HG03135 (cell line): ENCODE results near the gene USP44.

Experiments used
- ATAC-seq: cut with Tn5 transposase; IDR thresholded peaks from one replicate; pipeline ENCODE4 v1.9.1; 2021; ENCODE audit warnings: mild to moderate bottlenecking, moderate library complexity; ENCODE audit not compliant: unreplicated experiment

Gene USP44

GRCh38 chr12:95548539-95549391, 2.5 kb downstream of the USP44 start:
- no peak for ATAC-seq

GRCh38 chr12:95548056-95548538, 3.2 kb downstream of the USP44 start:
- no peak for ATAC-seq

DNA sequence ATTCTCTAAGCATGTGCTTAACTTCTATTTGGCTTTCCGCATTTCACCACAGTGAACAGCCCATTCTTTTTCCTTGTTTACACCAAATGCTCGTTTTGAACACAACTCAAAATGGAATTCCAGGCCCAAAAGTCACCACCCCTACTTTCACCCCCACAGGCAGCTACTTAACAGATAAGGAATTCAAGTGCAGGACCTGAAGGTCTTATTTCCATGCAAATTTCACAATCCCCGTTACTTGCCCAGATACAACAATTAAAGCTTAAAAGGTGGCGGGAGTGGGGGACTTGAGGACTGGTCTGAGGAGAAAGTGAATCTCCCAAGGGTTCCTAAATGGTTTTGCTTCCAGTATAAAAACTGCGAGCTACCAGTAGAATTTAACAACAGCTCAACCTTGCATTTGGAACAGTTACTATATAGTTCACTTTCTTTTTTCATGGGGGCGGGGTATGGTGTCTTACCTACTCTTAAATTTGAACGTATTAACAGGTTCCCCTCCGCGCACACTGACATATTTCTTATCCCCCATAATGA, 3.7 kb downstream of the USP44 start:
- ATAC-seq = no peak

DNA sequence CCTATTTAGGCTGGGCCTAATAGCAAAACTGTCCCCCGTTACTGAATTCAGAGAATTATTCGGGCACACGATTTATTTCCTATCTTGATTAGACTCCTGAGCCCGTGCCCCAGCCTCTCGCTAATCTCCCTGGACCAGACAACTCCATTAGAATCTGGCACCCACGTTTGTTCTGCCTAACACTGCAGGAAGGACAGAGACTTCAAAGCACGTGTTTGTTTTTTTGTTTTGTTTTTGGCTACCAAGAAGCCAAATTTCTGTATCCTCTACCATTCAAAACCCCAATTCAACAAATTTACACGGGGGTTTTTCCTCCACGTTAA, 4.8 kb downstream of the USP44 start:
- no peak for ATAC-seq

DNA sequence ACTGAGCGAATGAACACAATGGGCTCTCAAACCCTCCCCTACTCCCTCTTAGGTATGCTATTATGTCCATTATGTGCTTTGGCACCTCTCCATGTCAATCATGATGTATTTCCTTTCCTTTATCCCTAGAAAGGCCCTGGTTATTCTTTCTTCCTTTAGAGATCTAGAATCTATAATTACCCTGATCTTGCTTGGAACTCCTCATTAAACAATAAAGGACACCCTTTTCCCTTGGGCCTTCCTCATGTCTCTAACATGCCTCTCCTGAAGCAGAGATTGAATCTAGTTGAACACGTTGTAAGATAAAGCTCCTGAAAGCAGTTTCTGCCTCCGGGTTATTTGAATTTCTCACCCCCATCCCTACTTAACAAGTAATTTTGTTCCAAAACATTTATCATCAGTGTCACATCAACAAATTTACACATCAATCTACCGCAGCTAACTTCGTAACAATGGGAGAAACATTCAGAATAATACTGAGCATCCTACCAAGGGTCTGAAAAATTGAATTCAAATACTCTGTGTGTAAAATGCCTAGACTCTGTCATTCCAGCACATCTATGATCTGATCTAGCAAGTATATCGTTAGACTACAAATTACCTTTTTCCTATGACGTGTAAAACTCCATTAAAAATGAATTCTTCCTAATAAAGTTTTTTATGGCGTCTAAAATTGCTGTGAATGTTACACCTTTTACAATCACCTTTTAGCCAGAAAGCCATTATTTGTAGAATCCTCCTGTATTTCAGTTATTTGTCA, 5.4 kb downstream of the USP44 start:
- no peak for ATAC-seq

DNA sequence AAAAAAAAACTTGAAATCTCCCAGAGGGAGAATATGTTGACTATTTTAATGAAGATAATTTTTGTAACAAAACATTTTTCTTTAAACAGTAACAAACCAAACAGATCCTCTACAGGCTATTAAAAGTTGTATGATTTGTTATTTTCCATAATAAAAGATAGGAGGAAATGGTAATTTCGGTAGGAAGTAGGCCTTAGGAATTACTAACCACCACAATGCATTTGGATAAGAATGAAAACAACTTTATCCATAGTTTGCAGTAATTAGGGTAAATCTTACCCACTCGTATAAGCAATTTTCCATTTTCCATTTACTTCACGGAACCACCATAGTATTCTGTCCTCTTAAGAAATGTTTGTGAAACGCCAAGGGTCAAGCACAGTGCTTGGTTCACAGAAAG, 6.0 kb downstream of the USP44 start:
- ATAC-seq = no peak

DNA sequence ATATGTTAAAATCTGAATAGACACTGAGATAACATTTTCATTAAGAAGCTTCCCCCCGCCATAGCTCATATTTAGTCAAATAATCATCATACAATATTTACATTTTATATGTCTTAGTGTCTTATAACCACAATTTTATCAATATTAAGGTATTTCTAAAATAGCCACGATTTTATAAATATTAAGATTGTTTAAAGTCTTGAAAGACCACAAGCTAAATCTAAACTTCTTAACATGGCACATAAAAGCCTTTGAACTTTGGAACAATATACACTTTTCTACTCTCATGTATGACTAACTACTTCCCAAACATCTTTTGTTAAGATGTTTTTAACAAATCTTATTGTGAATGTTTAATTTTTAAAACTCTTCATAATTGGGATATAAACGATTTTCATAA, 6.5 kb downstream of the USP44 start:
- no peak for ATAC-seq

DNA sequence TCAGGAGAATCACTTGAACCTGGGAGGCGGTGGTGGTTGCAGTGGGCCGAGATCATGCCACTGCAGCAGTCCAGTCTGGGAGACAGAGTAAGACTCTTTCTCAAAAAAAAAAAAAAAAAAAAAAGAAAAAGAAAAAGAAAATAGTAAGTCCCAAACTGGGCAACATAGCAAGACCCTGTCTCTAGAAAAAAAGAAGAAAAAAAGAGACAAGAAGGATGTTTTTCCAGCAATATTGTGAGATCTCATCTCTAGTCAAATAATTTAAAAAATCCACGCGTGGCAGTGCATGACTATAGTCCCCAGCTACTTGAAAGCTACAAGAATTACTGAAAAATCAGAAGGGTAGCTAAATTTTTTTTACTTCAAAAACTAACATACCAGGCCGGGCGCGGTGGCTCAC, 8.0 kb downstream of the USP44 start:
- no peak for ATAC-seq

DNA sequence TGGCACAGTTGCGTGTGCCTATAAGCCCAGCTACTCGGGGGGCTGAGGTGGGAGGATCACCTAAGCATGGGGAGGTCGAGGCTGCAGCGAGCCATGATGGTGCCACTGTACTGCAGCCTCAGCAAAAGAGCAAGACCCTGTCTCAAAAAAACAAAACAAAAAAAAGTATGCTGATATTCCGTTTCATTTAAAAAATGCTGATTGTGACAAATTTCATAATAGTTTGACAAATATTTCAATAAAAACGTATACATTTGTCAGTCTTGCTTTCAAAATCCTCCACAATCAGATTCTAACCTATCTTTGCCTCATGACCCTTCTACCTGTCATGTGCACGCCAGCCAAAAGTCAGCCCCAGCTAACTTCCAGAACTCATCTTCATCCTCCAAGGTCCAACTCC, 9.8 kb downstream of the USP44 start:
- no peak for ATAC-seq

GRCh38 chr12:95538656-95539055, 12.6 kb downstream of the USP44 start:
- no peak for ATAC-seq

- ATAC-seq = no peak
These were observed 13.3 kb downstream of the USP44 start for GRCh38 chr12:95538006-95538405.

DNA sequence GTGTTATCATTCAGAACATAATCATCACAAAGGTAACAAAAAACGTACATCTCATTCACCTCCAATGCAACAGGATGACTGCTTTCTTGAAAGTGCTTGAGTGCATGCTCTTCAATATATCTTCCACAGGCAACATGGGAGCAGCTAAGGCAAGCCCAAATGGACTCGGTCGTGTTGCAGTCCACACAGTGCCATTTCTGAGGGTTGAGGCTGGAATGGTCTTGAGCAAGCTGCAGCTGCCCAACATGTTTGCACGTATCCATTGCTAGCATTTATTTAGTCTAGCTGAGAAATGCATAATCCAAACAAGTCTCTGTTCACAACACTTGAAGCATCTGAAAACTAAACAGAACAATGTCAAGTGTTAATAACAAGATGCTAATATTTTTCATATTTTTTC, 17.3 kb downstream of the USP44 start:
- ATAC-seq = no peak

GRCh38 chr12:95532851-95533250, 18.4 kb downstream of the USP44 start:
- ATAC-seq = no peak

GRCh38 chr12:95529693-95530225, 21.5 kb downstream of the USP44 start:
- ATAC-seq = no peak

DNA sequence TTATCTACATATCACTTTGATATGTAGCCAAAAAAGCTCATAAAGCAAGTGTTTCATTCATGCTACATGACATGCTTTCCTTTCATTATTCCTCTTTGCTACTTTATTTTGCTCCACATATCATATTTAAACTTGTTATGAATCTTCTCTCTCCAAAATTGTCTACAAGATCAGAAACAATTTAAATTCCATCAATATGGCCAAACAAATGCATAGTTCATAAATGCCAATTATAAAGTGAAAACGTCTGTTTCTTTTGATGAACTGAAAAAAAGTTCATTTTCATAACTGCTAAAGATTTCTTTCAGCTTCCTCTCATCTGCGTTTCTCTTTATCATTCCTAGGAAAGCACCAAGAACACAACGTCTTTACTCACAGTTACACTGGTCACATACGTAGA, 22.8 kb downstream of the USP44 start:
- ATAC-seq = no peak

- ATAC-seq = no peak
These were observed 28.6 kb downstream of the USP44 start for GRCh38 chr12:95522692-95523091.

DNA sequence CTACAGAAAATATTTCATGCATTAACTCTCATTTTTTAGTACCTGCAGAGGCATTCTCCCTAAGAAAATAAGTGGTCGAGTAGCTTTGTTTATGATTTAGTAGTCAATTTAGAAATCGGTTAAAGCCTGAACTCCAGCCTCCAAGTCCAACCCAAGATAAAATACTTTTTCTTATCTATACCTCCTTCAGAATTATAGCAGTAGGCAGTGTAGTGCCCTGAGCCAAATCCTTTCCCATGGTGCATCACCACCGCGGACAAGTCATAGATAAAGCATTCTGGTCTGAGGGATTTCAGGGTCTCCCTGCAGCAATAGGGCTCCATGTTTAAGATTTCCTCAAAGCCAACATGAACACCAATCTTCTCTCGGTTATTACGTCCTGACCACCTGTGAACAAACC, 30.5 kb downstream of the USP44 start:
- ATAC-seq = no peak

- ATAC-seq = no peak
These were observed 32.3 kb downstream of the USP44 start for GRCh38 chr12:95518944-95519343.

GRCh38 chr12:95517246-95517645, 34.0 kb downstream of the USP44 start:
- no peak for ATAC-seq

DNA sequence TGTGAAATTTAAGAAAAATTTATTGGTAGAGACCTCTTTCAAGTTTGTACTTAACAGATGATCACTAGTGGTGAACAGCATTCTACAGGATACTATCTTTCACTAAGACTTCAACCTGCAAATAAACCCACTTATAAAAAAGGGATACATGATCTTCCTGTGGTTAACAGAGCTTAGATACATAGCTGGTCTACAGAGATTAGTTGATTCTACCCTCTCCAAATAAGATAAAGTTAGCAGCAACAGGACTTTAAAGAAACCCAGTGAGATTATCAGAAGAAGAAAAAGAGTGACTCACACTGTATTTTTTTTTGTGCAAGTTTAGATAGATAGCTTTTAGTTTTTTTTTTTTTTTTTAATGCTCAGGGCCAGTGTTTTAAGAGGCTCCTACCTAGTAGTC, 34.5 kb downstream of the USP44 start:
- no peak for ATAC-seq

- ATAC-seq = no peak
These were observed 36.1 kb downstream of the USP44 start for GRCh38 chr12:95515197-95515596.

DNA sequence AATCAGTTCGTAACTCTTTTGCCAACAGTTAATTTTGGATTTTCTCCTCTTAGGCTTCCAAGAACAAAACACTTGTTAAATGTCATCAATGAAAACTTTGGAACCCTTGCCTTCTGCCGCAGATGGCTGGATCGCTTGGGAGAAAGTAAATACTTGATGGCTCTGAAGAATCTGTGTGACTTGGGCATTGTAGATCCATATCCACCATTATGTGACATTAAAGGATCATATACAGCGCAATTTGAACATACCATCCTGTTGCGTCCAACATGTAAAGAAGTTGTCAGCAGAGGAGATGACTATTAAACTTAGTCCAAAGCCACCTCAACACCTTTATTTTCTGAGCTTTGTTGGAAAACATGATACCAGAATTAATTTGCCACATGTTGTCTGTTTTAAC, 37.7 kb downstream of the USP44 start:
- no peak for ATAC-seq
